22Rv1 (cell line): Measurements from ENCODE around the gene RBM33.

ENCODE experiments used
- CTCF ChIP-seq: fragments of 450-650 bp; IDR thresholded peaks from 2 replicates; pipeline ENCODE4 v1.5.1; 2017; ENCODE audit warnings: mild to moderate bottlenecking
- ZFX ChIP-seq: fragments of 450-650 bp; IDR thresholded peaks from 2 replicates; pipeline ENCODE4 v1.6.1; 2017; ENCODE audit warnings: antibody characterized with exemption, borderline replicate concordance

GRCh38 chr7:155732286-155732685 lies 87.8 kb downstream of the RBM33 start:
- no peak for TF ChIP-seq CTCF
- TF ChIP-seq ZFX: no peak
